HepG2 (cell line): Measurements from ENCODE around the gene TMEM8B. TPM values are rescaled to one million over a fixed set of nuclear protein-coding genes. Genes with fewer than 3 reads are reported as not detected.

Source experiments
- ASH2L ChIP-seq: fragments of 300-600, 200-600 bp; sonication (generic); IDR thresholded peaks from 2 replicates; pipeline ENCODE4 v1.7.0; 2017; ENCODE audit warnings: low read depth, mild to moderate bottlenecking, moderate library complexity, mixed read lengths, low read length; ENCODE audit not compliant: insufficient read length
- ESRRA ChIP-seq: sonication (generic); formaldehyde crosslinking; IDR thresholded peaks from 2 replicates; pipeline ENCODE4 v1.5.1; 2020; ENCODE audit warnings: mild to moderate bottlenecking, low read depth, missing genetic modification reagents
- GABPA ChIP-seq, 2 experiments: IDR thresholded peaks; 2 replicates each; pipeline ENCODE4 v1.6.1; 2011 to 2016; ENCODE audit warnings: low read depth in 2 of 2, low read length in 1 of 2, missing biosample characterization in 1 of 2, missing genetic modification characterization in 1 of 2
- GMEB2 ChIP-seq: IDR thresholded peaks from 2 replicates; pipeline ENCODE4 v1.6.1; 2016; ENCODE audit warnings: missing biosample characterization, missing genetic modification reagents, low read depth
- HNF1B ChIP-seq: sonication (generic); formaldehyde crosslinking; IDR thresholded peaks from 2 replicates; pipeline ENCODE4 v1.5.1; 2020; ENCODE audit warnings: mild to moderate bottlenecking, moderate library complexity, missing genetic modification reagents
- HOXA7 ChIP-seq: sonication (generic); formaldehyde crosslinking; IDR thresholded peaks from 2 replicates; pipeline ENCODE4 v1.8.1; 2022; ENCODE audit warnings: mild to moderate bottlenecking, missing genetic modification reagents, moderate library complexity
- KMT2A ChIP-seq: sonication (generic); formaldehyde crosslinking; IDR thresholded peaks from 2 replicates; pipeline ENCODE4 v1.4.0; 2020; ENCODE audit warnings: missing genetic modification reagents
- MEIS2 ChIP-seq: sonication (generic); formaldehyde crosslinking; IDR thresholded peaks from 2 replicates; pipeline ENCODE4 v1.9.0; 2021; ENCODE audit warnings: mild to moderate bottlenecking, missing genetic modification reagents
- NFIB ChIP-seq: sonication (generic); formaldehyde crosslinking; IDR thresholded peaks from 2 replicates; pipeline ENCODE4 v1.9.0; 2021; ENCODE audit warnings: missing genetic modification reagents, mild to moderate bottlenecking, borderline replicate concordance
- NONO ChIP-seq, 2 experiments: fragments of 450-650 bp in 1 of 2; sonication (generic) in 1 of 2; formaldehyde crosslinking in 1 of 2; IDR thresholded peaks in 1 of 2; conservative IDR thresholded peaks in 1 of 2; 2 replicates each; pipeline versions ENCODE4 v1.6.1 to v1.8.0; 2017 to 2022; ENCODE audit warnings: mild to moderate bottlenecking in 1 of 2, missing genetic modification reagents in 1 of 2, moderate library complexity in 1 of 2
- NPAS2 ChIP-seq: sonication (generic); formaldehyde crosslinking; IDR thresholded peaks from 2 replicates; pipeline ENCODE4 v1.8.0; 2022; ENCODE audit warnings: mild to moderate bottlenecking, missing genetic modification reagents, borderline replicate concordance
- RAD51 ChIP-seq: fragments of 450-650 bp; IDR thresholded peaks from 2 replicates; pipeline ENCODE4 v1.6.1; 2016; ENCODE audit warnings: borderline replicate concordance
- REPIN1 ChIP-seq: sonication (generic); formaldehyde crosslinking; IDR thresholded peaks from 2 replicates; pipeline ENCODE4 v1.8.0; 2022; ENCODE audit warnings: missing genetic modification reagents, low read depth, mild to moderate bottlenecking, borderline replicate concordance
- SALL1 ChIP-seq: sonication (generic); formaldehyde crosslinking; IDR thresholded peaks from 2 replicates; pipeline ENCODE4 v1.8.0; 2022; ENCODE audit warnings: mild to moderate bottlenecking, missing genetic modification reagents
- SETDB1 ChIP-seq: sonication (generic); formaldehyde crosslinking; IDR thresholded peaks from 2 replicates; pipeline ENCODE4 v1.5.1; 2020; ENCODE audit warnings: missing genetic modification reagents, mild to moderate bottlenecking, borderline replicate concordance
- STAG1 ChIP-seq: sonication (generic); formaldehyde crosslinking; IDR thresholded peaks from 2 replicates; pipeline ENCODE4 v1.4.0; 2020; ENCODE audit warnings: missing genetic modification reagents
- TFAP4 ChIP-seq: sonication (generic); IDR thresholded peaks from 2 replicates; pipeline ENCODE4 v1.6.1; 2016; ENCODE audit warnings: low read depth, borderline replicate concordance
- ZMAT5 ChIP-seq: sonication (generic); formaldehyde crosslinking; IDR thresholded peaks from 2 replicates; pipeline ENCODE4 v1.5.0; 2020; ENCODE audit warnings: mild to moderate bottlenecking, low read depth, missing genetic modification reagents, borderline replicate concordance
- ZNF432 ChIP-seq: sonication (generic); formaldehyde crosslinking; IDR thresholded peaks from 2 replicates; pipeline ENCODE4 v1.5.0; 2020; ENCODE audit warnings: missing genetic modification reagents, mild to moderate bottlenecking, borderline replicate concordance
- ZNF484 ChIP-seq: sonication (generic); formaldehyde crosslinking; IDR thresholded peaks from 2 replicates; pipeline ENCODE4 v1.5.1; 2020; ENCODE audit warnings: mild to moderate bottlenecking, low read depth, missing genetic modification reagents, borderline replicate concordance
- ZNF567 ChIP-seq: sonication (generic); formaldehyde crosslinking; IDR thresholded peaks from 2 replicates; pipeline ENCODE4 v1.8.1; 2023; ENCODE audit warnings: mild to moderate bottlenecking, missing genetic modification reagents, borderline replicate concordance
- ZNF605 ChIP-seq: sonication (generic); formaldehyde crosslinking; IDR thresholded peaks from 2 replicates; pipeline ENCODE4 v1.8.0; 2022; ENCODE audit warnings: mild to moderate bottlenecking, missing genetic modification reagents
- ZNF652 ChIP-seq: IDR thresholded peaks from 2 replicates; pipeline ENCODE4 v1.6.1; 2016; ENCODE audit warnings: low read depth, borderline replicate concordance
- ZNF724P ChIP-seq: sonication (generic); formaldehyde crosslinking; IDR thresholded peaks from 2 replicates; pipeline ENCODE4 v1.8.0; 2022; ENCODE audit warnings: missing genetic modification reagents, borderline replicate concordance
- ZNF816 ChIP-seq: sonication (generic); formaldehyde crosslinking; IDR thresholded peaks from 2 replicates; pipeline ENCODE4 v1.8.0; 2022; ENCODE audit warnings: missing genetic modification reagents, mild to moderate bottlenecking, borderline replicate concordance
- polyA plus RNA-seq, 8 experiments: library from polyadenylated mRNA; depleted of rRNA in 3 of 8; stranded (reverse) in 7 of 8; unstranded in 1 of 8; fragments of >200 nt; fragmentation: Illumina TruSeq in 4 of 8; extraction: Trizol in 4 of 8; gene quantifications; 2 replicates each; pipeline versions ENCODE4 v1.2.1 to v1.2.3, GENCODE V29; 2011 to 2016; ENCODE audit warnings: low read depth in 4 of 8, missing spikeins in 1 of 8, mixed read lengths in 1 of 8; ENCODE audit not compliant: insufficient read depth in 1 of 8
- total RNA-seq, 5 experiments: library from RNA; depleted of rRNA; stranded (reverse); fragments of >200 nt; fragmentation: Illumina TruSeq; extraction: Trizol; gene quantifications; 2 replicates each; pipeline ENCODE4 v1.2.3, GENCODE V29; 2016; ENCODE audit warnings: low read depth in 1 of 5

TMEM8B gene
- total and polyA plus RNA-seq, 2 of the 13 experiments (the other 11 are each of a cell fraction or from before 2014, with no cell fraction given): 2.1 to 2.7 TPM

GRCh38 chr9:35813434-35814105 is 15.5 kb upstream of the TMEM8B start (continued):
- TF ChIP-seq NONO (IDR thresholded peaks at IDR 0.05): no peak
- TF ChIP-seq NONO (CRISPR knock-in tag; conservative IDR thresholded peaks at IDR 0.05): peak; percentile 36; the same call in 1 of the 2 replicates
- no peak for TF ChIP-seq GABPA (IDR thresholded peaks at IDR 0.05; ENCODE audit: low read depth, low read length)
- TF ChIP-seq GABPA (CRISPR knock-in tag; IDR thresholded peaks at IDR 0.05; ENCODE audit: low read depth): no peak
- TF ChIP-seq RAD51: no peak
- 0 out of 2 replicates have a peak, but pooled peaks have one; percentile 29 for TF ChIP-seq TFAP4
- no peak for TF ChIP-seq ASH2L
- TF ChIP-seq REPIN1 (CRISPR knock-in tag): no peak
- no peak for TF ChIP-seq ZNF816 (CRISPR knock-in tag)
- TF ChIP-seq ZNF652 (CRISPR knock-in tag): no peak
- no peak for TF ChIP-seq ZNF432
- TF ChIP-seq ZMAT5 (CRISPR knock-in tag): no peak
- no peak for TF ChIP-seq ZNF484 (CRISPR knock-in tag)
- no peak for TF ChIP-seq MEIS2
- TF ChIP-seq SETDB1 (CRISPR knock-in tag): no peak
- TF ChIP-seq KMT2A (CRISPR knock-in tag): no peak
- TF ChIP-seq NFIB: no peak
- TF ChIP-seq ZNF567: no peak
- 0 out of 2 replicates have a peak, but pooled peaks have one; percentile 45 for TF ChIP-seq HNF1B (CRISPR knock-in tag)
- no peak for TF ChIP-seq ESRRA
- TF ChIP-seq ZNF724P (CRISPR knock-in tag): no peak
- no peak for TF ChIP-seq ZNF605
- no peak for TF ChIP-seq GMEB2
- TF ChIP-seq NPAS2 (CRISPR knock-in tag): no peak
- 0 out of 2 replicates have a peak, but pooled peaks have one; percentile 19 for TF ChIP-seq SALL1 (CRISPR knock-in tag)
- TF ChIP-seq STAG1 (CRISPR knock-in tag): peak; percentile 31; the same call in 1 of the 2 replicates
- no peak for TF ChIP-seq HOXA7
